SK-N-SH (cell line): ENCODE measurements around the gene GPC2.

Experiments
- CTCF ChIP-seq: fragments of 200-600 bp; sonication (generic); IDR thresholded peaks from 2 replicates; pipeline ENCODE4 v1.6.1; 2017; ENCODE audit warnings: antibody characterized with exemption, mild to moderate bottlenecking, moderate library complexity
- POLR2AphosphoS5 ChIP-seq: IDR thresholded peaks from 2 replicates; pipeline ENCODE4 v1.6.1; 2012; ENCODE audit warnings: low read depth, low read length

GRCh38 chr7:100220586-100221230, 43.5 kb upstream of the GPC2 start:
- no peak for TF ChIP-seq POLR2AphosphoS5
- no peak for TF ChIP-seq CTCF
